ENCODE results near the gene DENR.

- no peak for TF ChIP-seq CTCF (IDR thresholded peaks at IDR 0.05)
- no peak for TF ChIP-seq POLR2A (IDR thresholded peaks at IDR 0.05)
- TF ChIP-seq POLR2AphosphoS5 (IDR thresholded peaks at IDR 0.05) = no peak
Observed at GRCh38 chr12:122729583-122730214, 22.9 kb upstream of the DENR start.

All from upper lobe of left lung (tissue), 4 donors.